Astrocyte of the spinal cord (primary cell): ENCODE results near the gene CUEDC1.
"Not testable (repeated sequence)": the region's sequence is repeated elsewhere in the genome, so short reads cannot be mapped to it uniquely, and the experiment has no call there.

Experiments used
- DNase-seq: peaks from one replicate; pipeline ENCODE4 v3.0.0; 2011; ENCODE audit warnings: low read depth, low spot score
- H3K4me3 ChIP-seq: 2 replicates; pipeline ENCODE4 v1.5.1; 2011; ENCODE audit warnings: low read depth, mild to moderate bottlenecking, low read length, moderate library complexity
- in situ Hi-C: cut with HindIII; loops from 2 replicates; pipeline ENCODE4 v1.10.0; 2017; ENCODE audit warnings: low sequenced_read_pairs
- TF ChIP-seq, protein P1 (sequence below): IDR thresholded peaks from 2 replicates; pipeline ENCODE4 v1.5.1; 2012; ENCODE audit warnings: low read depth, mild to moderate bottlenecking, low read length, inconsistent platforms

The CUEDC1 gene

DNA sequence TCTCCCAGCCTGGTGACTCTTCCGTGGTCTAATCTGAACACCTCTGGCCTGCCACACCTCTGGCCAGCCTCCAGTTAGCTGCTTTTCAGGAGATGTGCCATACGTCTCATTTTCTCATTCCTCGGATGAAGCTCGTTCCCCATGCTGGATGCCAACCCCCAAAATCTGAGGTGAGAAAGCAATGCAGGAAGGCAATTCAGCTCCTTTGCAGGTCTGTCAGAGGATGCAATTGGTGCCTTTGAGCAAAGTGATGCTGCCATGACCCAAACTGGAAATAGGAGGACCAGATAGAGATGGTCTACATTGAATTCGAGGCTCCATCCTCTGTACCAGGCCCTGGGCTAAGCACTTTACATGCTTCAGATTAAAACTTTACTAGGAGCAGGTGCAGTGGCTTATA lies 11.0 kb upstream of the CUEDC1 start:
- in situ Hi-C loops, result no loop called here
- no peak overlapping the region for H3K4me3 ChIP-seq
- no peak for DNase-seq
- TF ChIP-seq, protein P1, sequence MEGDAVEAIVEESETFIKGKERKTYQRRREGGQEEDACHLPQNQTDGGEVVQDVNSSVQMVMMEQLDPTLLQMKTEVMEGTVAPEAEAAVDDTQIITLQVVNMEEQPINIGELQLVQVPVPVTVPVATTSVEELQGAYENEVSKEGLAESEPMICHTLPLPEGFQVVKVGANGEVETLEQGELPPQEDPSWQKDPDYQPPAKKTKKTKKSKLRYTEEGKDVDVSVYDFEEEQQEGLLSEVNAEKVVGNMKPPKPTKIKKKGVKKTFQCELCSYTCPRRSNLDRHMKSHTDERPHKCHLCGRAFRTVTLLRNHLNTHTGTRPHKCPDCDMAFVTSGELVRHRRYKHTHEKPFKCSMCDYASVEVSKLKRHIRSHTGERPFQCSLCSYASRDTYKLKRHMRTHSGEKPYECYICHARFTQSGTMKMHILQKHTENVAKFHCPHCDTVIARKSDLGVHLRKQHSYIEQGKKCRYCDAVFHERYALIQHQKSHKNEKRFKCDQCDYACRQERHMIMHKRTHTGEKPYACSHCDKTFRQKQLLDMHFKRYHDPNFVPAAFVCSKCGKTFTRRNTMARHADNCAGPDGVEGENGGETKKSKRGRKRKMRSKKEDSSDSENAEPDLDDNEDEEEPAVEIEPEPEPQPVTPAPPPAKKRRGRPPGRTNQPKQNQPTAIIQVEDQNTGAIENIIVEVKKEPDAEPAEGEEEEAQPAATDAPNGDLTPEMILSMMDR, result no peak

DNA sequence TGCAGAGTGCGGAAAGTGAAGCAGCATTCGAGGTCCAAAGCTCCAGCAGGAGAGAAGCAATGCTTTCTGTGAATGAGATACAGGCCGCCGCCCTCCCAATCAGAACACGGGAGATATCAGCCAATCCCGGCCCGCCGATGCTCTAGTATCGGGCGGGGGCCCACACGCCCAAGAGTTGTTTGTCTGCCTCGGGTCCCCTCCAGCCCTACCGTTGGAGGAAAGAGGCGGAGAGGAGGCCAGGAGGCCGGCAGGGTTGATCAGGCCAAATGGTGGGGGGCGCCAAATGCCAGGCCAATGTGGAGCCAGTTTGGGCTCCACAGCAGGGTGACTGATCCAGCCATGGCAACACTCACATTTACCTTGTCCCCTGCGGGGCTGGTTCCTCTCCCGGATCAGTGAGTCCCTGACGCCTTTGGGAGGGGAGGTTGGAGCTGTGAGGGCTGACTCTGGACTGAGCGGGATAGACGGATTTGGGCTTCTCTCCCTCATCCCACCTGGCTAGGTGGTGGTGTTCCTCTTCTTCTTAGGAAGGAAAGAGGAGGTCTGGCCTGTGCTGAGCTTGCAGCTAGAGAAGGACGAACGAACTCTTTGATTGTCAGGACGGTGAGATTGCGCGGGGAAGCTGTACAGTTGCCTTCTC lies 10.4 kb upstream of the CUEDC1 start:
- DNase-seq, result no peak
- H3K4me3 ChIP-seq, result no peak overlapping the region
- TF ChIP-seq, protein P1, result no peak
- in situ Hi-C loops, result no loop called here

DNA sequence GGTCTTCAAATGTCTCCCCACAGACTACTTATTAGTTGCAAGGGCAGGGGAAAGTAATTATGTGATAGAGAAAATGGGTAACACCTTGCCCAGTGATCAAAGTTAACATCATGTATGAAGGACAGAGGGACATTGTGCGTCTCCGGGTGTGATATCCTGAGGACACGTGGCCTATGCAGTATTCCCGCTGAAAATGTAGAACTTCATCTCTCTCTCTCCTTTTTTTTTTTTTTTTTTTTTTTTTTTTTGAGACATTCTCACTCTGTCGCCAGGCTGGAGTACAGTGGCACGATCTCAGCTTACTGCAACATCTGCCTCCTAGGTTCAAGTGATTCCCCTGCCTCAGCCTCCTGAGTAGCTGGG lies 7.9 kb upstream of the CUEDC1 start:
- DNase-seq, result no peak
- TF ChIP-seq, protein P1, result no peak
- in situ Hi-C loops, result no loop called here
- no peak overlapping the region for H3K4me3 ChIP-seq

DNA sequence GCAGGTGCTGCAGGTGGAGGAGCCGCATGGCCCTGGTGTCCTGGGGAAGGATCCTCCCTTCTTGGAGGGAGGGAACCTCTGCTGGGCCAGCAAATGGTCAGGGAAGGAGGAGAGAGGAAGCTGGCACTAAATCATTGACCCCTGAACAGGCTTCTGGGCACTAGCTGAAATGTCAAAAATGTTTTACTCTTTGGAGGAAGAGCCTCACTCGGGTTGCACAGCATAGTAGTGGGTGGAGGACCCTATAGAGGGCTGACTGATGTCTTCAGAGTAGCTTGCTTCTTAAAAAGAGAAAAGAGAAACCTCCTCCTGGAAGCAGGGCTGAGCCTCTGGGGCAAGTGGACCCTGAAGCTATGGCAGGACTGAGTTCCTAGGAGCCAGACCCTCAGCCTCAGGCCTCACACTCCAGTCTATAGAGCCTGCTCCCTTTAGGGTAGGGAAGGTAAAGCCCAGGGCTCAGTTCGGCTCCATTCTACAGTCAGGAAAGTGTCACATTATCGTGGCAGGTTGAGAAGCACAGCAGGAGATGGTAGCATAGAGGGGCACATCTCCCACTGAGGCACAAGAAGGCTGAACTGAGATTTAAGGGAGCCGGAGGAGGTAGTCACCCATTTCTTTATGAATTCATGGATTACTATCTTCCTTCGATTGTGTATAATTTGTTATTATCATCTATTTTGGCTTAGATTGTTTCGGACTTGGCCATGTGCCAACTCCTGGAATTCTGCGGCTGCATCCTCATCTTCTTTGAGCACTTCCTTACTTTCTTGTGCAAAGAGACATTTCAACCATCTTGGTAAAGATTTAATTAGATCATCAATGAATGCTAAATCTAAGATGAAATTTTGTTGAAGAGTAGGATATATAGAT lies 7.3 kb upstream of the CUEDC1 start:
- in situ Hi-C loops, result no loop called here
- no peak for DNase-seq
- H3K4me3 ChIP-seq, result no peak overlapping the region
- TF ChIP-seq, protein P1, result no peak

DNA sequence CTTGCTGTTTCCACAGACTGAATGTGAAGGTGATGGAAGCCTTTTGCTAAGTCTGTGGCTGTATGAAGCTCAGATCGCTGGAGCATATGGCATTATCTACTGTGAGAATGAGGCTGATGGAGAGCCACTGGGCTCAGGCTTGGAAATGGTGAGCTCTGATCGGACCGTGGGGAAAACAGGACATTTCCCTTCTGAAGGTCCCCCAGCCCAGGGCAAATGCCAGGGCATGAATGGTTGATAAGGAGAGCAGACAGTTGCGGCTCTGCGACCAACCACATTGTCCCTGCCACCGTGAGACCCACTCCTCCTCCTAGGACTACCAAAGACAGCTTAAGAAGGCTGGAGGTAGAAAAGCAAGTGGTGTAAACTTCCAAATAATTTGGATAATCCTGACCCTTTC lies 4.7 kb upstream of the CUEDC1 start:
- DNase-seq, result no peak
- H3K4me3 ChIP-seq, result no peak overlapping the region
- in situ Hi-C loops, result no loop called here
- TF ChIP-seq, protein P1, result no peak

DNA sequence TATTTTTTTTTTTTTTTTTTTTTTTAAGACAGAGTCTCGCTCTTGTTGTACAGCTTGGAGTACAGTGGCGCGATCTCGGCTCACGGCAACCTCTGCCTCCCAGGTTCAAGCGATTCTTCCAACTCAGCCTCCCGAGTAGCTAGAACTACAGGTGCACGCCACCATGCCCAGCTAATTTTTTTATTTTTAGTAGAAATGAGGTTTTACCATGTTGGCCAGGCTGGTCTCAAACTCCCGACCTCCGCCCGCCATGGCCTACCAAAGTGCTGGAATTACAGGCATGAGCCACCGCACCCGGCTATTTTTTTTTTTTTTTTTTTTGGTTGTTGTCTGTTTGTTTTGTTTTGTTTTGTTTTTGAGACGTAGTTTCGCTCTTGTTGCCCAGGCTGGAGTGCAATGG lies 3.2 kb upstream of the CUEDC1 start:
- DNase-seq, in situ Hi-C loops, H3K4me3 ChIP-seq: not testable (repeated sequence)

DNA sequence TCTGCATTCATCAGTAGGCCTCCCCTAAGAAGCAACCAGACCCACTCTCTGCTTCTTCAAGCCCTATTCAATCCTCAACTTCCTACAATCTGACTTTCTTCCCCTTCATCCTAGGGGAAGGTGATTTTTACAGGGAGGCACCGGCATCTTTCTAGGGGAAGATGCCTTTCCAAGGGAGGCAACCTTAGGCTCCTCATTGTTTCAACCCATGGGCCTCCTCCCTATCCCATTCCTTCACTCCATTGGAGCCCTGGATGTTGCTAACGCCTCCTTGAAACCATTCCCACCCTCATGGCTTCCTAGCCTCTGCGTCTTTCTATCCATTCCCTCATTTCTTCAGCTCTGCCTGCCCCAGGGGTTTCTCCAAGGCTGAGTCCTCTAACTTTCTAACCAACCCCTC lies 2.7 kb upstream of the CUEDC1 start:
- TF ChIP-seq, protein P1, result no peak
- in situ Hi-C loops, result no loop called here
- no peak overlapping the region for H3K4me3 ChIP-seq
- DNase-seq, result no peak
